Activated T-cell treated with anti-CD3 and anti-CD28 coated beads, Interleukin-2, amount 50 U/mL, for 72 hours (primary cell): ENCODE data around the gene ALOX5. TPM values are rescaled to one million over a fixed set of nuclear protein-coding genes. Genes with fewer than 3 reads are reported as not detected.
A peak's percentile ranks its signal among the peaks of the same experiment; 100 is the strongest.

ENCODE experiments used
- ATAC-seq, 2 donors: fragments of 150-1000 bp; cut with Tn5 transposase; replicated peaks in 1 of 2; 2 replicates each; pipeline ENCODE4 v1.10.0; 2021; ENCODE audit warnings: moderate library complexity in 2 of 2, mild to moderate bottlenecking in 1 of 2
- DNase-seq, 2 donors: peaks; one replicate each; pipeline ENCODE4 v3.0.0; 2021 to 2022; ENCODE audit warnings: mixed read lengths in 1 of 2
- H3K27ac Mint-ChIP-seq: one replicate; pipeline ENCODE4 v1.8.0; 2022; ENCODE audit warnings: mild to moderate bottlenecking, moderate library complexity, mixed read lengths
- H3K27me3 Mint-ChIP-seq: one replicate; pipeline ENCODE4 v1.8.0; 2022; ENCODE audit warnings: low read depth, mixed read lengths
- H3K36me3 Mint-ChIP-seq, 2 donors: one replicate each; pipeline ENCODE4 v1.8.0; 2022; ENCODE audit warnings: mixed read lengths in 2 of 2, mild to moderate bottlenecking in 1 of 2; ENCODE audit not compliant: insufficient read depth in 2 of 2
- H3K4me1 Mint-ChIP-seq: one replicate; pipeline ENCODE4 v1.8.0; 2022; ENCODE audit warnings: low read depth, mixed read lengths
- H3K4me3 Mint-ChIP-seq, 2 donors: one replicate each; pipeline ENCODE4 v1.8.0; 2022; ENCODE audit warnings: mild to moderate bottlenecking in 2 of 2, mixed read lengths in 2 of 2, moderate library complexity in 2 of 2
- H3K9me3 Mint-ChIP-seq, 2 donors: one replicate each; pipeline ENCODE4 v1.8.0; 2022; ENCODE audit warnings: mixed read lengths in 2 of 2
- total RNA-seq, 2 donors: library from RNA; stranded (reverse); gene quantifications; one replicate each; pipeline ENCODE4 v1.2.3, GENCODE V29; 2022

ALOX5 gene
- total RNA-seq, 2 donors from 2014 or later = 1.5 to 4.0 TPM

GRCh38 chr10:45425621-45426563, 51.9 kb downstream of the ALOX5 start:
- no peak overlapping the region for H3K27ac Mint-ChIP-seq
- H3K36me3 Mint-ChIP-seq = no peaks in the 10 kb centered on the region
- H3K4me1 Mint-ChIP-seq = peaks cover 39% of the 10 kb centered on the region
- no peak overlapping the region for H3K4me3 Mint-ChIP-seq
- H3K27me3 Mint-ChIP-seq = no peaks in the 10 kb centered on the region
- ATAC-seq (no peak), DNase-seq (no peak)
- no peaks in the 10 kb centered on the region for H3K9me3 Mint-ChIP-seq

- peaks cover 25% of the 10 kb centered on the region for H3K4me1 Mint-ChIP-seq
- no peaks in the 10 kb centered on the region for H3K9me3 Mint-ChIP-seq
- H3K4me3 Mint-ChIP-seq = no peak overlapping the region
- DNase-seq (no peak), ATAC-seq (no peak)
- H3K27ac Mint-ChIP-seq = no peak overlapping the region
- no peaks in the 10 kb centered on the region for H3K27me3 Mint-ChIP-seq
- no peaks in the 10 kb centered on the region for H3K36me3 Mint-ChIP-seq
Measured at GRCh38 chr10:45427262-45427969, 53.4 kb downstream of the ALOX5 start.

- ATAC-seq = no peak
Measured at GRCh38 chr10:45427970-45428366, 54.0 kb downstream of the ALOX5 start.

GRCh38 chr10:45428611-45429510, 54.8 kb downstream of the ALOX5 start:
- ATAC-seq = no peak

More at GRCh38 chr10:45427970-45428366, 54.0 kb downstream of the ALOX5 start:
- Mint-ChIP-seq H3K4me1 (peaks cover 25% of the 10 kb centered on the region), H3K36me3 (no peaks in the 10 kb centered on the region), H3K27ac (no peak overlapping the region), H3K9me3 (no peaks in the 10 kb centered on the region), H3K4me3 (no peak overlapping the region), H3K27me3 (no peaks in the 10 kb centered on the region)
- no peak for DNase-seq

GRCh38 chr10:45429790-45430189, 55.8 kb downstream of the ALOX5 start:
- DNase-seq (no peak), ATAC-seq (no peak)
- Mint-ChIP-seq H3K9me3 (no peaks in the 10 kb centered on the region), H3K36me3 (no peaks in the 10 kb centered on the region), H3K27ac (no peak overlapping the region), H3K4me1 (peaks cover 36% of the 10 kb centered on the region), H3K4me3 (no peak overlapping the region), H3K27me3 (no peaks in the 10 kb centered on the region)

More at GRCh38 chr10:45428611-45429510, 54.8 kb downstream of the ALOX5 start:
- no peaks in the 10 kb centered on the region for H3K27me3 Mint-ChIP-seq
- no peak overlapping the region for H3K27ac Mint-ChIP-seq
- no peaks in the 10 kb centered on the region for H3K9me3 Mint-ChIP-seq
- no peak overlapping the region for H3K4me3 Mint-ChIP-seq
- H3K36me3 Mint-ChIP-seq = no peaks in the 10 kb centered on the region
- H3K4me1 Mint-ChIP-seq = peaks cover 27% of the 10 kb centered on the region
- no peak for DNase-seq

- Mint-ChIP-seq H3K27ac (peak overlapping the region; percentile 78), H3K4me1 (peaks cover 24% of the 10 kb centered on the region), H3K36me3 (no peaks in the 10 kb centered on the region), H3K9me3 (no peaks in the 10 kb centered on the region), H3K27me3 (no peaks in the 10 kb centered on the region), H3K4me3 (no peak overlapping the region)
- DNase-seq (no peak), ATAC-seq (no peak)
Measured at GRCh38 chr10:45432113-45432512, 58.1 kb downstream of the ALOX5 start.

GRCh38 chr10:45432700-45433472, 58.9 kb downstream of the ALOX5 start:
- Mint-ChIP-seq H3K9me3 (no peaks in the 10 kb centered on the region), H3K4me1 (peaks cover 24% of the 10 kb centered on the region), H3K4me3 (peak overlapping the region; percentile 14 to 21), H3K27ac (peak overlapping the region; percentile 78), H3K27me3 (no peaks in the 10 kb centered on the region), H3K36me3 (no peaks in the 10 kb centered on the region)
- no peak for DNase-seq
- ATAC-seq = no peak

- Mint-ChIP-seq H3K36me3 (no peaks in the 10 kb centered on the region), H3K4me1 (peaks cover 24% of the 10 kb centered on the region), H3K27ac (peak overlapping the region; percentile 79), H3K27me3 (no peaks in the 10 kb centered on the region), H3K9me3 (no peaks in the 10 kb centered on the region), H3K4me3 (peak overlapping the region; percentile 21 to 26)
- DNase-seq (no peak), ATAC-seq (peak; percentile 28 to 51)
Measured at GRCh38 chr10:45433716-45434469, 59.9 kb downstream of the ALOX5 start.

GRCh38 chr10:45437587-45438465, 63.8 kb downstream of the ALOX5 start:
- Mint-ChIP-seq H3K4me3 (no peak overlapping the region), H3K4me1 (peaks cover 19% of the 10 kb centered on the region), H3K27ac (no peak overlapping the region), H3K27me3 (no peaks in the 10 kb centered on the region), H3K9me3 (no peaks in the 10 kb centered on the region), H3K36me3 (no peaks in the 10 kb centered on the region)
- DNase-seq (no peak), ATAC-seq (no peak)

GRCh38 chr10:45438466-45439090, 64.6 kb downstream of the ALOX5 start:
- ATAC-seq = no peak
- H3K27ac Mint-ChIP-seq = no peak overlapping the region
- no peaks in the 10 kb centered on the region for H3K36me3 Mint-ChIP-seq
- no peaks in the 10 kb centered on the region for H3K27me3 Mint-ChIP-seq
- no peak for DNase-seq
- peaks cover 11% of the 10 kb centered on the region for H3K4me1 Mint-ChIP-seq
- no peak overlapping the region for H3K4me3 Mint-ChIP-seq
- H3K9me3 Mint-ChIP-seq = no peaks in the 10 kb centered on the region

- H3K4me1 Mint-ChIP-seq = peaks cover 4% of the 10 kb centered on the region
- no peak for ATAC-seq
- no peak overlapping the region for H3K27ac Mint-ChIP-seq
- no peaks in the 10 kb centered on the region for H3K27me3 Mint-ChIP-seq
- no peaks in the 10 kb centered on the region for H3K9me3 Mint-ChIP-seq
- no peaks in the 10 kb centered on the region for H3K36me3 Mint-ChIP-seq
- DNase-seq = no peak
- no peak overlapping the region for H3K4me3 Mint-ChIP-seq
Measured at GRCh38 chr10:45439365-45439764, 65.3 kb downstream of the ALOX5 start.
